ENCODE measurements around the gene COG5.
"Not testable (repeated sequence)": the region's sequence is repeated elsewhere in the genome, so short reads cannot be mapped to it uniquely, and the experiment has no call there.

The COG5 gene

GRCh38 chr7:107274506-107274905 is 289.2 kb downstream of the COG5 start:
- no peak for DNase-seq (ENCODE audit: low read depth in 2 of 2)

- DNase-seq (ENCODE audit: low read depth in 2 of 2) = no peak
Observed at GRCh38 chr7:107269790-107270189, 293.9 kb downstream of the COG5 start.

- DNase-seq (ENCODE audit: low read depth in 2 of 2) = no peak
Observed at GRCh38 chr7:107268594-107268993, 295.1 kb downstream of the COG5 start.

- DNase-seq (ENCODE audit: low read depth in 2 of 2) = no peak
Observed at GRCh38 chr7:107267138-107267537, 296.6 kb downstream of the COG5 start.

- DNase-seq (ENCODE audit: low read depth in 2 of 2) = no peak
Observed at GRCh38 chr7:107264723-107265122, 299.0 kb downstream of the COG5 start.

GRCh38 chr7:107262857-107263256 is 300.9 kb downstream of the COG5 start:
- DNase-seq (ENCODE audit: low read depth in 2 of 2) = no peak

- no peak for DNase-seq (ENCODE audit: low read depth in 2 of 2)
Observed at GRCh38 chr7:107258737-107259136, 305.0 kb downstream of the COG5 start.

GRCh38 chr7:107255602-107256001 is 308.1 kb downstream of the COG5 start:
- DNase-seq (ENCODE audit: low read depth in 2 of 2) = no peak

- no peak for DNase-seq (ENCODE audit: low read depth in 2 of 2)
Observed at GRCh38 chr7:107254398-107254985, 309.2 kb downstream of the COG5 start.

GRCh38 chr7:107253599-107253998 is 310.1 kb downstream of the COG5 start:
- DNase-seq (ENCODE audit: low read depth in 2 of 2) = no peak

GRCh38 chr7:107251963-107252362 is 311.8 kb downstream of the COG5 start:
- DNase-seq (ENCODE audit: low read depth in 2 of 2) = no peak

- no peak for DNase-seq (ENCODE audit: low read depth in 2 of 2)
Observed at GRCh38 chr7:107248551-107249316, 315.0 kb downstream of the COG5 start.

GRCh38 chr7:107246836-107247235 is 316.9 kb downstream of the COG5 start:
- not testable (repeated sequence) for DNase-seq (ENCODE audit: low read depth in 2 of 2)

- DNase-seq (ENCODE audit: low read depth in 2 of 2) = no peak
Observed at GRCh38 chr7:107244613-107245012, 319.1 kb downstream of the COG5 start.

- DNase-seq (ENCODE audit: low read depth in 2 of 2) = no peak
Observed at GRCh38 chr7:107242267-107242666, 321.5 kb downstream of the COG5 start.

GRCh38 chr7:107237451-107237850 is 326.3 kb downstream of the COG5 start:
- DNase-seq (ENCODE audit: low read depth in 2 of 2) = no peak

GRCh38 chr7:107236862-107237261 is 326.9 kb downstream of the COG5 start:
- DNase-seq (ENCODE audit: low read depth in 2 of 2) = no peak

GRCh38 chr7:107234436-107234835 is 329.3 kb downstream of the COG5 start:
- no peak for DNase-seq (ENCODE audit: low read depth in 2 of 2)

GRCh38 chr7:107233981-107234380 is 329.7 kb downstream of the COG5 start:
- no peak for DNase-seq (ENCODE audit: low read depth in 2 of 2)

GRCh38 chr7:107233174-107233573 is 330.5 kb downstream of the COG5 start:
- no peak for DNase-seq (ENCODE audit: low read depth in 2 of 2)

GRCh38 chr7:107232568-107233090 is 331.1 kb downstream of the COG5 start:
- no peak for DNase-seq (ENCODE audit: low read depth in 2 of 2)

- no peak for DNase-seq (ENCODE audit: low read depth in 2 of 2)
Observed at GRCh38 chr7:107230334-107230733, 333.4 kb downstream of the COG5 start.

GRCh38 chr7:107228291-107228690 is 335.4 kb downstream of the COG5 start:
- DNase-seq (ENCODE audit: low read depth in 2 of 2) = no peak
